GM18519 (cell line): ENCODE data around the gene CALHM2.

Source experiments
- ATAC-seq: cut with Tn5 transposase; IDR thresholded peaks from one replicate; pipeline ENCODE4 v1.9.1; 2021; ENCODE audit warnings: mild to moderate bottlenecking, moderate library complexity; ENCODE audit not compliant: unreplicated experiment, low FRiP score

CALHM2 gene

DNA sequence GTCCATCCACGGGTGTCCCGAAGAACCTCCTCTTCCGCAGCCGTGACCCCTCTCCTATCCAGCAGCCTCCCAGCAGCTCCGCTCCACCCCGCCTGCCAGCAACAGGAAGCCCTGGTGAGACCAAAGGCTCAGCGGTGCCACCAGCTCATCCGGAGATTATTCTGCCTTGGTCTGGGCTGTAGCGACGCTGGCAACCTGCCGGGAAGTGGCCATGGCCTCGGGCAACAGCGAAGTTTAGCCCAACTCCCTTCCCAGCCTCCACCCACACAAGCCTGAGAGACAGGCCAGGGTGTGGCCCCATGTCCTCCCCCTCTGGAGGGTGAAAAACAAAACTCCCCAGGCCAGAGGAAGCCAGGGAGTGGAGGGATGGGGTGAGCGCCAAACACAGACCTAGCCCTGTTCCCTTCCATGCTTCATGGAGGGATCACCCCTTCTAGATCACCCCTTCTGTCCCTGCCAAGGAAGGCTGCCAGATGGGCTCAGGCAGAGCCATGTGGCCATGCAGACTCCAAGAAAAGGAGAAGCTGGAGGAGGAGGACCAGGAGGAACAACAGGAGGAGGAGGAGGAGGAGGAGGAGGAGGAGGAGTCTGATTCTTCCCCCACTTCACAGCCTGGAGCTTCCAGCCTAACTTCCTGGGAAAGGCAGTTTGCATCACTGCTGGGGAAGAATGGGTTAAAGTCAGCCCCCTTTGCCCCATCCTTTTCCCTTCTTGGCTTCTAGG, 918 bp downstream of the CALHM2 start:
- ATAC-seq, result no peak

DNA sequence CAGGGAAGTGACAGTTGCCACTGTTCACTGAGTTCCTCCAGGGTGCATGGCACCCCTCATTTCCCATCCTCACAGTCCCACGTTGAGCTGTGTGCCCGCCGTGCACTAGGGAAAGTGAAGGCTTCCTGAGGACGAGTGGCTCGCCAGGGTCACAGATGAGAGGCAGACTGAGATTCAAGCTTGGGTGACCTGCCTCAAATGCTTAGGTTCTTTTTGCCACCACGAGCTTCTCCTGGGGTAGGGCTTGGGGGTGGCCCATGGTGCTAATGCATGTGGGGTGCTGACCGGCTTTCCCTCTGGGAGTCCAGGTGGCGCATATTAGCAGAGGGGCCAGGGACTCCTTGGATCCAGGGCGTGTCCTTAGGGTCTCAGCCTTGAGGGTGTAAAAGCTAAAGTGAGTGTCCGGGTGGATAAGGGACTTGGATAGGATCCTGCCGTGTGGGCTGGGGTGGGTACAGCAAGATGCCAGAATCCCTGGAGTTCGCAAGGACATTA, 1.9 kb downstream of the CALHM2 start:
- no peak for ATAC-seq

DNA sequence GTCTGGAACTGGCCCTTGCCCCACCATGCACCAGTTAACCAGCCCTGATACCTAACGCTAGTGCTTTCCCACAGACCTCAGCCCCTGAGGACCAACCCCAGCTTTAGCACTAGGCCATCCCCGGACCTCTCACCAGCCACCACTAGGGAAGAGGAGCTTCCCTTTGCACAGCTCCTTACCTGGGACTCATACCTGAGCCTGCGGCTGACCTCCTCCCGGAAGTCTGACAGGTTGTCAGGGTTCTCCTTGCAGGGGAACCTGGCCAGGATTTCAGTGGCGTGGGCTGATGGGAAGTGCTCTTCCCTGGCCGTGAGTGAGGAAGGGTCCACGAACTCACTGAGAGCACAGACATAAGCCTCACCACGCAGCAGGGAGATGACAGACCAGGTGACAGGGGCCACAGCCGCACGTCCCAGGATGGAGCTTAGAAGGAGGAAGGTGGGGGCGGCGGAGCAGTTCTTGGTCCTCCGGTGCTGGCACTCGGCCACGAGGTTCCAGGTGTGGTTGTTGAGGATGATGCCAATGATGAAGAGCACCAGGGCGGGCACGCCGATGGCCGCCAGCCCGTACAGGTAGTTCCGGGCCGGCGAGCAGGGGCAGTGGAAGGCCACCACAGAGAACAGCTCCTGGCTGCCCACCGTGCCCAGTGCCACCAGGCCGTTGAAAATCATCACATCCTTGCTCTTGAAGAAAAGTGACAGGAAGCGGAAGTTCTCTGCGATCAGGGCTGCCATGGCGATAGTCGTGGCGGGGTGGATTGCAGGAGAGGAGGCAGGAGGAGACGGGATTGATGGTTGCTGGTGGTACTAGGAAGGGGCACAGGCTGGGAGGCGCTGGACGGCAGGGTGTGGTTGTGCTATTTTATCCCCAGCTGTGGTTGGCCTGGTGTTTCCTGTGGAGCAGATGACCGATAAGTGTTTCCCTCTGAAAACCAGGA, 2.7 kb downstream of the CALHM2 start:
- no peak for ATAC-seq

DNA sequence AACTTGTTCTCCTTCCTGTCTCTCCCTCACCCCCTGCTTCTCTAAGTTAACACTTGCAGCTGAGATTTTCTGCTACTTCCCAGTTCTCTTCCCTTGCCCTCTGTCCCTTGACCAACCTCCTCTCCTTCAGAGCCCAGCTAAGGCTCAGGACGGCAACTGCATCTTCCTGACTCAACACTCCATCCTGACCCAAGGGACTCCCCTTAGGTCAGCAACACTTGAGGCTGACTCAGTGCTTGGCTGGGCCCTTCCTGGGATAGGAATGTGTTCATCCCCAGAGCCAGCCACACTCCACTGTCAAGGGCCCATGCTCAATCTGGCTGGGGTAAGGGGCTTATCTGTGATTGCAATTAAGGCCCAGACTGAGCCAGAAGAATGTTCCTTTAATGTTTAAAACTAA, 3.4 kb downstream of the CALHM2 start:
- ATAC-seq, result no peak

DNA sequence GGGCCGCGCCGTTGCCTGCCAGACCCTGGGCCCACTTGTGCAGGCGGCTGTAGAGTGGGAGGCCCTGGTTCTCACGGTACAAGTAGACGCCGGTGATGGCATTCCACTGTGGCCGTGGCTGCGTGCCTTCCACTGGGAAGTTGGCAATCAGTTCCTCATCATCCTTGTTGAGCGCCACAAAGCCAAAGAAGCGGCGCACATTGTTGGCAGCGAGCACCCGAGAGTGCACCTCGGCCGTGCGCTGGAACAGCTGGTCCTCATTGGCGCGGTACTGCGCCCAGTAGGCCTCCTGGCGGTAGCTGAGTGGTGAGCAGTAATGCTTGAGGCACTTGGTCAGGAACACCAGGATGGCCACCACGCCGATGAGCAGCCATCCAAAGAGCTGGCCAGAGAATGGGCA, 5.0 kb downstream of the CALHM2 start:
- no peak for ATAC-seq

DNA sequence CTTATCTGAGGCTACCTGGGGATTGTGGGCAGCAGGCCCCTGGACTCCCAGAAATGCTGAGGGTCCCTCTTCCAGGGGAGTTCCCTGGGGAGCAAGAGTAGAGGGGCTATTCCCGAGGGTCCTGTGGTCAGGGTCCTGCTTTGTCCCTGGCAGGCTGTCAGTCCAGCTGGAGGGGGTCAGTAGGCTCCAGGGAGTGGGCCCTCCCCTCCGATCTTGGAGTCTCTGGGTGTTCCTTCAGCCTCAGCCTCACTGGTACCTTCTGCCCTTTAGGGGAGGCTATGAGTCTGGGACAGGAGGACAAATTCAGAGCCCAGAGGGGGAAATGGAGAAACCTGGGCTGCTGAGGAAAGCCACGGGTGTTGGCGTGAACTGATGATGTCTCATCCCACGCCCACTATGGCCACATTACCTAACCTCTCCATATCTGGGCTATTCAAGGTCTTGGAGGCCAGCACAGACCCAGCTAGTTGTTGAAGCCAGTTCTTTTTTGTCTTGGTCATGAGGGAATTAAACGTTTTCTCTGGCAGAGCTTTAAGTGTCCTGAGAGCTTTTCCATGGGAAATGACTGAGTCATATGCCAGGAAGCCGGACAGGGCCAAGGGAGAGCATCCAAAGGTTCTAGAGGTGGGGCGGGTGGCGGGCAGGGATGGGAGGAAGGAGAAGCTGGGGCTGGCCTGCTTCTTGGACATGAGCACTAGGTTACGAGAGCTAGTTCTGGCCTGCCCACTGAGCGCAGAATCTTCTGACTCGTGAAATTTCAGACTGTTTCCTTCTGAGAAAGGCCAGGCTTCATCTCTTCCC, 6.2 kb downstream of the CALHM2 start:
- ATAC-seq, result no peak

DNA sequence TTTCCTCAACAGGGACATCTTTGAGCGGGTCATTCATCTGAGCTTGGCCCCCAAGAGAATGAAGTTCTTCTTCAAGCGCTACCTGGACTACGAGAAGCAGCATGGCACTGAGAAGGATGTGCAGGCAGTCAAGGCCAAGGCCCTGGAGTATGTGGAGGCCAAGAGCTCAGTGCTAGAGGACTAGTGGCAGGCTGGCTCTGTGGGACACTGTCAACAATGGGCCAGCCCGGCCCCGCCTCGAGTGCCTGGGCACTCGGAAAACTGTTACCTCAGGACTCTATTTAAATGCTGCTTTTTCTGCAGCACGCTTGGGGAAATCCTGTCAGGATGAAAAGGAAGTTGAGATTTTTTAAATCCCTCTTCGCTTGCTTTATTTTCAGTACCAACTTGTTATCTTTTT, 6.8 kb downstream of the CALHM2 start:
- ATAC-seq, result no peak

DNA sequence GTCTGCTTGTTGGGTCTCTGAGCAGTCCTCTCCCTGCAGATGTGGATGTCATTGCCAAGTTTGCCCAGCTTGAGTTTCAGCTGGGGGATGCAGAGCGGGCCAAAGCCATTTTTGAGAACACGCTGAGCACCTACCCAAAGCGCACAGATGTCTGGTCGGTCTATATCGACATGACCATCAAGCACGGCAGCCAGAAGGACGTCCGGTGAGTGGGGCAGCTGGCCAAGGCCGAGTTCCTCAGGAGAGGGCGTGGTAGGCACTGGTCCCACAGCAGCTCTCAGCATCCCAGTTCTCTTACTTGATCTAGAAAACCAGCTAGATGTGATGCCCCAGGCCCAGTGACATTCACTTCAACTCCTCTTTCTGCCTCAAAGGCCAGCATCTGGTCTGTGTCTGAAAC, 7.7 kb downstream of the CALHM2 start:
- ATAC-seq, result no peak

DNA sequence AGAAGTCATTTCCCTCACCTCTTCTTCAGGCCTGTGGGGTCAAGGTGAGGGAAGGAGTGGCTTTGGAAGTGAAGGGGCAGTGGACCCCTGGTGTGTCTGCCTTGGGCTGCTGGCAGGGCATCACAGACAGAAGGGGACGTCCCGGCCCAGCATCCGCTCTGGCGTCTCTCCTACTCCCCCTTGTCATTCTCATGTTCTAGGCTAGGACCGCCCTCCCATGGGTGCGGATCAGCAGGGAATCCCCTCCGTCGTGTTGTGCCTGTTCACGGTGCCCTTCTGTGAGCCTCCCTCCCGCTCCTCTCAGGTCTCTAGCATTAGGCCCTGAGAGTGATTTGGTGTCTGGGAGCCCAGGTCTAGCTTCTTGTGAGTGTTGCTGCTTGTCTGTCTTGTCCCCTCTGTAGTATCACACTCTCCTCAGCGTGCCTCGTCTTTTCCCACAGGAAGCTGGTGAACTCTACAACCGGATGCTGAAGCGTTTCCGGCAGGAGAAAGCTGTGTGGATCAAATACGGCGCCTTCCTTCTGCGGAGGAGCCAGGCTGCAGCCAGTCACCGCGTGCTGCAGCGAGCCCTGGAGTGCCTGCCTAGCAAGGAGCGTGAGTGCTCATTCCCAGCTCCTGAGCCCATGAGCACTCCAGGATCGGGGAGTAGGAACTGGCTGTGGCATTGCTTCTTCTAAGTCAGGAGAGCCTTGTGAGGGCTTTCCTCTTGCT, 8.5 kb downstream of the CALHM2 start:
- no peak for ATAC-seq

DNA sequence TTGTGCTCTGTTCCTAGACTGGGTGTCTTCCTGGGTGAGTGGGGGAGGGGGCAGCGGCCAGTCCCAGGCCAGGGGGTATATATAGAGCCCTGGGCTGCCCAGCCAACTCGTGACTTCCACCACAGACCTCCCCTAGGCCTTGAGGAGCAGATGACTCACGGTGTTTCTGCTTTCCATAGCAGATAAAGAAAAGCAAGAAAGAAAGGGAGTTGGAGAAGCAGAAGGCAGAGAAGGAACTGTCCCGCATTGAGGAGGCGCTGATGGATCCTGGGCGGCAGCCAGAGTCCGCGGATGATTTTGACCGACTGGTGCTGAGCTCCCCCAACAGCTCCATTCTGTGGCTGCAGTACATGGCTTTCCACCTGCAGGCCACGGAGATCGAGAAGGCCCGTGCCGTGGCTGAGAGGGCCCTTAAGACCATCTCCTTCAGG, 10.1 kb downstream of the CALHM2 start:
- ATAC-seq, result no peak

DNA sequence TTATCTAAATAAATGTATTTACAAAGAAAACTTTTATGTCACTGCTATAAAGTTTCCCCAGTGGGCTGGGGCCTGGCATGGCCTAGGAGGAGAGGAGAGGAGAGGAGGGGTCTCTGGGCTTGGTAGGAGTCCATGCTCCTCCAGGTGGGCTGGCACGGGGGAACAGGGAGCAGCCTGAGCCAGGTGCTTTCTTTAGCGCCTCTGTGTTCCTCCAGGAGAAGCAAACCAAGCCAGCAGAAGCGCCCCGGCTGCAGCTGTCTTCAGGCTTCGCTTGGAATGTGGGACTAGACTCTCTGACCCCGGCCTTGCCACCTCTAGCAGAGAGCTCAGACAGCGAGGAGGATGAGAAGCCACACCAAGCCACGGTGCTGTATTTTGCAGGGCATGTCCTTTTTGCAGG, 10.6 kb downstream of the CALHM2 start:
- no peak for ATAC-seq

DNA sequence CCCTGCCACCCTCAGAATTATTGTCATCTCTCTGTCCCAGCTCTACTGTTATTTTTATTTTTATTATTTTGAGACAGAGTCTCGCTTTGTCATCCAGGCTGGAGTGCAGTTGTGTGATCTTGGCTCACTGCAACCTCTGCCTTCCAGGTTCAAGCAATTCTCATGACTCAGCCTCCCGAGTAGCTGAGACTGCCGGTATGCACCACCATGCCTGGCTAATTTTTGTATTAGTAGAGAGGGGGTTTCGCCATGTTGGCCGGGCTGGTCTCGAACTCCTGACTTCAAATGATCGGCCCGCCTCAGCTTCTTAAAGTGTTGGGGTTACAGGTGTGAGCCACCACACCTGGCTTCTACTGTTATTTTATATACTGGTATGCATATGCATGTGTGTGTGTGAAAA, 11.0 kb downstream of the CALHM2 start:
- no peak for ATAC-seq

DNA sequence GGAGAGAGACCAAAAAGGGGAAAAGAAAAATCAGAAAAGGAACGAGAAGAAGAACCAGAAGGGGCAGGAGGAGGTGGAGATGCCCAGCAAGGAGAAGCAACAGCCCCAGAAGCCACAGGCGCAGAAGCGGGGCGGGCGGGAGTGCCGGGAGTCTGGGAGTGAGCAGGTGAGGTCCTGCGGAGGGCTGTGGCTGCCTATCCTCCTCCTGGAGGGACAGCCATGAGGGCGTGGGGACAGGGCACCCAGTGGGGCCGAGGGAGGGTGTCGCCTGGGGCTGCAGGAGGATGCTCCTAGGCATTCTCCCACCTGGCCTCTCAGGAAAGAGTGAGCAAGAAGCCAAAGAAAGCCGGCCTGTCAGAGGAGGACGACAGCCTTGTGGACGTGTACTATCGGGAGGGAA, 11.8 kb downstream of the CALHM2 start:
- ATAC-seq, result no peak

DNA sequence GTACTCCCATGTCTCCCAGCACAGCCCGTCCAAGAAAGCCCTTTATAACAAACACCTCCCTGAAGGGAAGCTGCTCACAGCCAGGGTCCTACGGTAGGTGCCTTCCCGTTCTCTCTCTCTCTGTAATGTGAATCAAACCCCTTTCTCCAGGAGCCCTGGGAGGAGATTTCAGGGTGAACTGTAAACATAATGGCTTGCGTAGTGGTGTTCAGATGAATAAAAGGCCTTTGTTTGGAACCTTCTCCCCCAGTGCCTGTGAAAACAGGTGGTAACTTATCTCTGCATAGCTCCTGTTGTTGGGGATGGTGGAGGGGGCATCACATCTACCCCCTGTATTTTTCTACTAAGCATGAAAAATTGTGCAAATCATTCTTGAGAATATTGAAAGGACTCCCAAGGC, 12.4 kb downstream of the CALHM2 start:
- ATAC-seq, result no peak

DNA sequence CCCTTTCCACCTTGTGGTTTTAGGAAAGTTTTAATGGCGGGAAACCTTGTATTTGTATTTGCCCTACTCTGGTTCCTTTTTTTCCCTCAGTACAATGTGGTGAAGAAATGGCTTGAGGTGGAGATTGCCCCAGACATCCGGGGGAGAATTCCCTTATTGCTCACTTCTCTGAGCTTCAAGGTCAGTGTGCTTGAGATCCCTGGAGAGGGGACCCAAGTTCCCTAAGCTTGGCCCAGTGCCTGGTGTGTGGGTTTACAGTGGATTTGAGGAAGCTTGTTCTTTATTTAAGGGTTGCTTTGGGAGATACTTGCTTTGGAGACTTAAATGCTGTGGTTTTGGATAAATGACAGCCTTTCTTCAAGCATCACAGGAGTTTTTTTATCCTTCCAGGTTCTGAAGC, 18.3 kb downstream of the CALHM2 start:
- ATAC-seq, result no peak

DNA sequence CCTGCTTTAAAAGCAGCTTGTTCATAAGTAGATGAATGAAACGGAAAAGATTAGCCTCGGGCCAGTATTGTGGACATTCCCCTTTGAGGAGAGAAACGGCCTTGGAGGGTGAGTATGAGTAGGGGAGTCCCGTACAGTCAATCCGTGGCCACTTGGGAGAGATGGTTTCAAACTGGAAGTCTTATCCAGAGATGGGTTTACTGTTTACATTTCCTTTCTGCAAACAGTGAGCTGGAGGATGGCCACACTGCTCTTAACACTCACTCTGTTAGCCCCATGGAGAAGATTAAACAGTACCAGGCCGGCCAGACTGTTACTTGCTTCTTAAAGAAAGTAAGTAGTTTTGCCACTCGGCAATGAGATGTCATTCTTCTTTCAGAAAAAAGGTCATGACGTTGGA, 20.3 kb downstream of the CALHM2 start:
- ATAC-seq, result no peak

DNA sequence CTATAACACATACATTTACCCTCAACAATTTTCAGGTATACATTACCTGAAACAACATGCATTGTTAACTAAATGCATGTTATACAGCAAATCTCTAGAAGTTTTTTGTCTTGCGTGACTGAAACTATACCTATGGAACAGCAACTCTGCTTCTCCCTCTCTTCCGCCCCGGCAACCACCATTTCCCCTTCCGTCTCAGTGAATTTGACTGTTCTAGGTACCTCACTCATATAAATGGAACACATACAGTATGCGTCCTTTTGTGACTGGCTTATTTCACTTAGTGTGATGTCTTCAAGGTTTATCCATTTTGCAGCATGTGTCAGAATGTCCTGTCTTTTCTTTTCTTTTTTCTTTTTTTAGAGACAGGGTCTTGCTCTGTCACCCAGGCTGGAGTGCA, 22.5 kb downstream of the CALHM2 start:
- no peak for ATAC-seq

DNA sequence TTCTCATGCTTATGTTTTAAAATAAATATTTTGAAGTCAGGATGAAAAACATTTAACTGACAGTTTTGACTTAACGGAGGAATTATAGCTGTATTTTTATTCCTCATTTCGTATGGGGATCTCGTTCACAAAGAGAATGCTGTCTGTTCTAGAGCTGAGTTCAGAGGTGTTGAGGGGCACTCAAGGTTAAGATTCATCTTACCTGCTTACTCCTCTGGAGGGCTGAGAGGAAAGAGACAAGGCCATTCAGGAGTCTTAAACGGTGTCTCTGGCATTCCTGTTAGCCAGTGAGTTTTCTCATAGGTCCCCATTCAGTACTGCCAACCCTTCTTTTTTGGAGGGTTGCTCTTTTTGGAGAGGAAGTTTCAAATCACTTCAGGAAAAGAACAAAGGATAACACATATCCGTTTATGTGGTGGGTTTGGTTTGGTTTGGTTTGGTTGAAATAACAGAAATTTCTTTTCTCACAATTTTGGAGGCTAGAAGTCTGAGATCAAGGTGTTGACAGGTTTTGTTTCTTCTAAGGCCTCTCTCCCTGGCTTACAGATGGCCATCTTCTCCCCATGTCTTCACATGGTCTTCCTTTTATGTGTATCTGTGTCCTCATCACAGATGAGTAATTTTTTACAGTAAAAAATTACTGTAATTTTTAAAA, 23.1 kb downstream of the CALHM2 start:
- ATAC-seq, result no peak

DNA sequence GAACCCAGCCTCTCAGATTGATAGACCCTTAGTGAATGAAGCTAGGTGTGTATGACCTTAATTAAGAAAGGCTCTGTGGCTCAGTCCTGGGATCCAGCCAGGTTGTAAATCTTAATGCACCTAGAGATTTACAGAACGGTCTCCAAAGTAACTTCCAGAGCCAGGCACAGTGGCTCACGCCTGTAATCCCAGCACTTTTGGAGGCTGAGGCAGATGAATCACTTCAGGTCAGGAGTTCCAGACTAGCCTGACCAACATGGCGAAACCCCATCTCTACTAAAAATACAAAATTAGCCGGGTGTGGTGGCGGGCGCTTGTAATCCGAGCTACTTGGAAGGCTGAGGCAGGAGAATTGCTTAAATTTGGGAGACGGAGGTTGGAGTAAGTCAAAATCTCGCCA, 24.3 kb downstream of the CALHM2 start:
- ATAC-seq, result no peak

DNA sequence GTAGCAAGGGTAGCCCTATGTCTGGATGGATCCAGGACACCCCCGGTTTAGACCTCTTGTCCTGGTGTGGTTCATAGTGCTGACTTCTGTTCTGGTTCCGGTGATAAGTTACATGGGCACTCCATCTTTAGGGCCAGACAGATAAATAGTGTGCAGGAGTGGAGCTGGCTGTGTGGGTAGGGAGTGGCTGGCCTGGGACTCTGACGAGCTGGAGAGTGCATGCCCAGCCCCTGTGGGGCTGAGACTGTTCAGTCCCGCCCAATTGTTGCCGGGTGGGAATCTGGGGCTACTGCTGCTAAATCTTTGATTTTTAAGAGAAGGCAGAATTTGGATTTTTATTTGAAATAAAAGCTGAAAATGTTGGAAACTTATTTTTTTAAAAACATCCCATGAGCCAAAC, 28.4 kb downstream of the CALHM2 start:
- no peak for ATAC-seq
